Effector CD8-positive, alpha-beta T cell (primary cell): ENCODE measurements around the gene RETREG3.

Experiments used
- DNase-seq: peaks from one replicate; lab custom pipeline; 2025; lab: John Stamatoyannopoulos, UW

Gene RETREG3

DNA sequence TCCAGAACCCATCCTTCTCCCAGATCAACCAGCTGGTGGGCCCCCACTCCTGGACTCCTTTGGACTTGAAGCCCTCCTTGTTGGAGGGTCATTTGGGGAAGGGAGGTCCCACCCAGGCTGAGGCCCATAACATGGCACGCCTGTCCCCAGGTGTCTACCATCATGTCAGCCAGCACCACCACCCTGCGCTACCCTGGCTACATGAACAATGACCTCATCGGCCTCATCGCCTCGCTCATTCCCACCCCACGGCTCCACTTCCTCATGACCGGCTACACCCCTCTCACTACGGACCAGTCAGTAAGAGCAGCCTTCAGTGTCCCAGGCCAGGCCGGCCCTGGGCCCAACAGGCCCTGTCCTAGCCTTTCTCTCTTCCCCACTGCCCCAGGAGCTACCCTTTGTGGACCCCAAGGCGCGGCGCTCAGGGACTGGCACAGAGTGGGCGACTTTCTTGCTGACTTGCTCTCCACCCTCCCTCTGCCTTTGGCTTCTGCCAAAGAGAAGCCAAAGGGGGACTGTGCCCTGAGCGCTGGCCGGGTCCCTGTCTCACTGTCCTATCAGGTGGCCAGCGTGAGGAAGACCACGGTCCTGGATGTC is 4.6 kb upstream of the RETREG3 start:
- no peak for DNase-seq

DNA sequence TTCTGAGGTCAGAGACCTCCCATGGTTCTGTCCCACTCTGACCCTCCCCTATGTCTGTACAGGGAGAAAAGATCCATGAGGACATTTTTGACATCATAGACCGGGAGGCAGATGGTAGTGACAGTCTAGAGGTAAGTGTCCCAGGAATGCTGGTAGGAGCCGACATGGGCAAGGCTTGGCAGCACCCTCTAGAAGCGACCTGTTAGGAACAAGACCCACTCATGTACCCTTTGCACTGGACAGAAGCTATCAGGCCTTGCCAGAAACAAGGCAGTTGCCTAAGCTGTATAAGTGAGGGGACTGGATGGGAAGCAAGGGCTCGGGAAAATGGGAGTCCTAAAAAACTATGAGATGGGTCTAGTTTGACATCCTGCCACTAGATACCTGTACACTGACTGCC is 2.8 kb upstream of the RETREG3 start:
- DNase-seq, result no peak

DNA sequence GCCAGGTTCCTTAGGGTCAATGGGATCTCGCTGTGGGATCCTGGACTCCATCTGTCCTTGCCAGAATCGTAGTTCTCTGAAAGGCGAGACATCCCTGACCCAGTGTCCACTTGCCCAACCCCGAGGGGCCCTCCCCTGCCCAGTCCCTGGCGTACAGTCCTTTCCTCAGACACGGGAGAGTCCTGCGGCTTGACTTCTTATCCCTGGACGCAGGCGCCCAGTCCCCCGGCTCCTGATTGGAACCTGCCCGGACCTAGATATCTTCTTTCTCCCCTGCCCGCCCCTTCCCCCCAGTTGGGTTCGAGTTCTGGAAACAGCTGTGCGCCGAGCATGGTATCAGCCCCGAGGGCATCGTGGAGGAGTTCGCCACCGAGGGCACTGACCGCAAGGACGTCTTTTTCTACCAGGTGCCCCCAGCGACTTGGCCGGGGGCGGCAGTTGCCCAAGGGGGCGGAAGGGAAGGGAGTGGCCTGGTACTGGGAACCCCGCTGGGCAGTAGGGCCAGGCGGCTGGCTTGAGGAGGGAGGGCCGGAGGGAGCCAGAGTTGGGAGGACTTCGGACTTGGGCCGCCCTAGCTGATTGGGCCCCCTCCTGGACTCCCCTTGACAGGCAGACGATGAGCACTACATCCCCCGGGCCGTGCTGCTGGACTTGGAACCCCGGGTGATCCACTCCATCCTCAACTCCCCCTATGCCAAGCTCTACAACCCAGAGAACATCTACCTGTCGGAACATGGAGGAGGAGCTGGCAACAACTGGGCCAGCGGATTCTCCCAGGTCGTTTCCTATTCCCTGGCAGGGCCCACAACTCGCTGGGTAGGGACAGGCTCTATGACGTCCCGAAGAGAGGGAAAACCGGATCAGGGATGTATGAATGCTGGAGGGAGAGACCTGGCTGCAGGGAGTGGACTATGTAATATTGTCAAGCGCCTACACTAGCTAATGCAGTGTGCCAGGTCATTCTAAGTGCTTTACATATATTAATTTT is 934 bp upstream of the RETREG3 start:
- DNase-seq, result peak; percentile 6

DNA sequence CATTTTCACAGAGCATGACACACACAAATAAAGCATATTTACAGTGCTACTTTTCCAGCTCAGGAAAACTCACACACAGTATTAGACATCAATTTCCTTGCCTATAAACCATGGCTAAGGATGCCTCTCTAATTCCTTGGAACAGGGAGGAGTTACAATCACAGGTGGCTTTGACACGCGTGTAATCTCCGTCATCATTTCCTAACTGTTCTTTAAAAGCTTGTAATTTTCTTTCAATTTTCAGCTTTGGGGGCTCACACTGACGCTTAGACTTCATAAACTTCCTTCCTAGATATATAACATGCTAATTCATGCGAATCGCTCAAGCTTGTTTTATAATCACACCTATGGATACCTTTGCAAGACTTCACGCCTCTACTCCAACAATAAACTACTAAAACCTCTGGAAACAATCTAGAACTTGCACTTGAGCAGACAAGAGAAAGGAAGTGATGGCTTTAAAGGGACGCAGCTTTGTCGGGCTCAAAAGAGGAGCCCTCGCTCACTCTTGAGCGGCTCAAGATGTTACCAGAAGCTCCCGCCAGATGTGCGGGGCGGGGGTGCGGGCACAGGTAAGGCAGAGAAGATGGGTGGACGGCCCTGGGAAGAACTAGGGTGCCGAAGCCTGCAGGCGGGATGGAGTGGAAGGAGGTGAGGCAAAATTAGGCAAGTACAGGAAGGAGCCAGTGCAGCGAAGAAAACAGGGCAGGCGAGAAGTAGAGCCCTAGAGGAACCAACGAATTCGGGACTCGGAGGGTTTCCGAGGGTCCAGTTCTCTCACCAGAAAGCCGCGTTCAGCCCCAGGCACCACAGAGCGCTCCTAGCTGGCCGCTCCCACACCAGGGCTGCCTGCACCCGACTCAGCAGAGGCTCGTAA is 631 bp downstream of the RETREG3 start:
- DNase-seq, result no peak

DNA sequence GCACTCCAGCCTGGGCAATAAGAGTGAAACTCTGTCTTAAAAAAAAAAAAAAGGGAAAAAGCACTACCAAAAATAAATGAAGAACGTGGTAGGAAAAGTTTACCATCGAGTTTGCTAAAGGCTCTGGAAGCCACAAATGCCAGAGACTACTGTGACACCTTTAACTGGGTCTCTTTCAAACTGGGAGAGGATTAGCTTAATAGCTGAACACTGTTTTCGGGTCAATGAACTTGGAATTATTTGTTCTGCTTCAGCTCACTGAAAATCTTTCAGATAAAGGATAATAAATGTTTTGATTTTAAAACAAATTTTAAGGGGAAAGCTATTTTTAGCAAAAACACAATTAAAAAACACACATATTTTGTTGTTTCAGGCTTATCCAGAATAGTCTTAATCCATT is 1.4 kb downstream of the RETREG3 start:
- DNase-seq, result no peak

DNA sequence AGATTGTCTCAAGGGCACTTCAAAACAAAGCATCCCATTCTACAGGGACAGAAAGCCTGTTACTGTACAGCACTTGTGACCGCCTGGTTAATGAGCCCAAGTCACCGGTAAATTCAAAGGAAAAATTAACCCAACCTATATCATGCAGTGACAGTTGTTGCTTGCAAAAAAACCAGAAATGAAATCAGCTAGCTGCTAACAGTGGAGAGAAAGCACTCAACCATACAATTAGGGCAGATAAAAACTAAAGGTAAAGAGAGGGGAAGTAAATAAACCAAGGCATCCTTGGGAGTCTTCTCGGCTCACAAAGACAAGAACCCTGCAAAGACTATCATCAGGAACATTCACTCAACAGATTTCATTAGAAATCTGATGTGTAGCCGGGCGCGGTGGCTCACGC is 5.9 kb downstream of the RETREG3 start:
- DNase-seq, result no peak

DNA sequence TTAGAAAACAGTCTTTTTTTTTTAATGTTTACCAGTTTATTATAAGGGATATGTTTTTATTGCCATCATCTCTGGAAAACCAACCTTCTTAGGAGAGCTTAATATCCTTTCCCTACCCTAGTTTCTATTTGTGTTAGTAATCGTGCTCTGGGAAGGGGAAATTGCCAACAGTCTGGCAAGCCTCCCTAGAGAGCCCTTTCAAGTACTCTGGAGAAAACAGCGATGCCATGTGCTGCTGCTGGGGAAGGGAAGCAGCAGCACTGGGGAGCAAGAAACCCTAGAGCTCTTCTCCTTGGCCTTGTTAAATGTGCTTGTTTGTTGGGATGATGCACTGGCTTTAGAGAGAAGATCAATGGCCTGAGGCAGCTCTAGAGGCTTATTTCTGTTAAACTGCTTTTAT is 10.3 kb downstream of the RETREG3 start:
- DNase-seq, result no peak

DNA sequence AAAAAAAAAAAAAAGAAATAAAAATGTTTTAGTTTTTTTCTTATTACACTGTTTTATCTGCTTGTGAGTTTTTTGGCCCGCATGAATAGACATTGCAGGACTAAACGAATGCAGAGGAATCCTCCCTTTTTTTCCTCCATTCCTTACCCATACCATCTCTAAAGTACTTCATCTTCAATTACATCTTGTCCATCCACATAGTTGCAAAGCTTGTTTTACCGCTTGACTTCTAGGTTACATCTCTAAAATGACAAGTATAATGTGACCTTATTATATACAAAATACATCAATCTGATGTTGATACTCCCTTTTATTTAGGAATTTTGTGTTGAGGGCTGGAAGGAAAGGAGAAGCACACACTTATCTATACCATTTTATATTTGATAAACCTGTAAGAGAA is 12.8 kb downstream of the RETREG3 start:
- DNase-seq, result no peak

DNA sequence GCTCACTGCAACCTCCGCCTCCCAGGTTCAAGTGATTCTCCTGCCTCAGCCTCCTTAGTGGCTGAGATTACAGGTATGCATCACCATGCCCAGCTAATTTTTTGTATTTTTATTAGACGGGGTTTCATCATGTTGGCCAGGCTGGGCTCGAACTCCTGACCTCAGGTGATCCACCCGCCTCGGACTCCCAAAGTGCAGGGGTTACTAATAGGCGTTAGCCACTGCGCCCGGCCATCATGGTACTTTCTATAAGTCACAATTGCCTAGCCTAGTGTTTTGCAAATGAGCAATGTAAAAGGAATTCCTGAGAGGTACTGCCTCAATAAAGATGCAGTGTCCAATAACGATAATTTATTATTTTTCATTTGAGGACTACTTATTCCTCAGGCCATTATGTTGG is 17.8 kb downstream of the RETREG3 start:
- DNase-seq, result no peak

DNA sequence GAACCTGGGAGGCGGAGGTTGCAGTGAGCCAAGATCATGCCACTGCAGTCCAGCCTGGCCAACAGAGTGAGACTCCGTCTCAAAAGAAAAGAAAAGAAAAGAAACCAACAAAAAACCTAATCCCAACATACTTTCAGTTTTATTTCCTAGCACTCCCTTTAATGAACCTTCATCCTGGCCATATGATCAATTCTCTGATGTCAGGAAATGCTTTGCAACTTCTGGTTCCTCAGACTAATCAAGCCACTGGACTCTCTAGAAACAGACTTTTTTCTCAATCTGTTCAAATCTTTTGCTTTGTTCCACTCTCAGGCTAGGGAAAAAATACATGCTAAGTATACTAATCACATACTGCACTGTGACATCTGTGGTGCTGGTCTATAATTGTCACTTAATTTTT is 18.3 kb downstream of the RETREG3 start:
- no peak for DNase-seq

DNA sequence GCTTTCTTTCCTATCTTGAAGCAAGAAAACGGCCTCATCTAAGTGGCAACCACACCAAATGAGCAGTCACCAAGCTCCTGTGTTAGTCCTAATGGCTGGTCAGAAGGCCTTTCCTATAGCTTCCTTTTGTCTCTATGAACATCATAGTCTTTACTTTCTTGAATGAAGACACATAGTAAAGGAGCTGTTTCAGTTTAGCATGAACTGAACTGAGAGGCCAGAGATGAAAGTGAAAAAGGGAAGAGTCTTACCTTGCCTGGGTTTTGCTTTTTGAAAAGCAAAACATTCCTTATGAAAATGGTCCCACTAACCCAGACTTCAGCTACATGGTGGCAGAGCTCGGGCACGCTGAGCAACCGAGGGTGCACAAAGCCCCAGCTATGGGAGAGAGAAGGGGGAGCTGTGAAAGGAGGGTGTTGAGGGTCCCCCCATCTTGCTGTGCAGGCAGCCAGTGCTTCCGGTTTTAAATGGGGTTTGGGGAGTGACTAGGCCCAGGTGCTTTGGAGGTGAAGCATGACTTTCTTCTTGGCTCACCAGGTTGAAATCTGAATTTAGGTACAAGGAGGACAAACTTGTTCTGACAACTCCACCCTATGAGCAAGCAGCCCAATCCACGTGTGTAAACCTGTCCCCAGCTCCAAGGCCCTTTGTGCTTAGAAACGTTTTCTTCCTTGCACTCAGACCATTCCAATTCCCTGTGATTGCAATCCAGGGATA is 22.5 kb downstream of the RETREG3 start:
- no peak for DNase-seq

DNA sequence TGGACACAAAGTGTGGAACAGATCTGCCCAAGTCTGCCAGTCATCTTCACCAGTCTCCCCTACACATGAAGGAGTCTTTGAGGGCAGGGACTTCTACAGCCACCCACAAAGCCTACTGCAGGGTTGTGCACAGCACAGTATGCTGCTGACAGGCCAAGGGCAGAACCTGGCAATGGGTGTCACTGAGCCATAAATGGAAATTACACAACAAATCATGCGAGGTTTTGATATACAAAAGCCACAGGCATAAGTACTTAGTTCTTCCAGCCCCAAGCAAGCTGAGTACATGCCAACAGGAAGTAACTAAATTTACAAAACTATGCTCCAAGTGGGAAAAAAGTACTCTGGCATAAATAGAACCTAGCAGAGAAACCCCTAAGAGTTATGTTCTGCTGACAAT is 23.8 kb downstream of the RETREG3 start:
- no peak for DNase-seq

DNA sequence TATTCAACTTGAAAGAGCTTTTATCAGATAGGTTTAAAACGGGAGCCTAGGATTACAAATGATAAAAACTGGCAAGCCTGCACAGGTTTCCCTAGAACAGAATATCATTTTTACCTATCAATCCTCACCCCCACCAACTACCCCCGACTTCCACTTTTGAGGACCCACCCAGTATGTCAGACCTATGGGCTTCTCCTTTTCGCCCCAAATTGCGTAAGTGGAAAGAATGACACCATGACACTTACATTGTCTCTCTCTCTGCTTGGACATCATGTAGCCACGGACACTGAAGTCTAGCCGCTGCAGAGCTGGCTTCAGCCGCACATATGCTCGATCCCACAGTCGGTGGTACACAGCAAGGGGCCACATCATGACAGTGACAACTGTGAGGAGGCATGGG is 24.3 kb downstream of the RETREG3 start:
- DNase-seq, result no peak

DNA sequence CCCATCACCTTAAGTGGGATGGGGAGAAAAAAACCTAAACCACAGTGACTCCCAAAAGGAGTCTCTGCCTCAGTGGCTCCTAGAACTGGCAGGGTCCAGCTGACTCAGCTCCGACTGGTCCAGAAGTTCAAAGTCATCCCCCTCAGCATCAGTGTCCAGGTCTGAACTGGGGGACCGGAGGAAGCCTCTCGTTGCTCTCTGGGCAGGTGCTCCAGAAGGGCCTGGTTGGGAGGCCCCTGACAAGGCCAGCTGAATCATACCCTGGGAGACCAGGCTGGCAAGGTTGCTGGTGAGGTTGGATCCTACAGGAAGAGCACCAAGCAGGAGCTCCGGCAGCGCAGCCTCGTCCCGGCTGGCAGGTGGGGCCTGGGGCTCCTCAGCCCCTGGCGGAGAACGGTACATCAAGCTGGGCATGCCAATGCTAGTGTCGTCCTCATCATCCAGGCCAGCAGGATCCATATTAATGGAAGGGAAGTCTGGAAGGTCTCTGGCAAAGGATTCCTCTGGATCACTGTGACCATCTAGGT is 27.4 kb downstream of the RETREG3 start:
- DNase-seq, result no peak

DNA sequence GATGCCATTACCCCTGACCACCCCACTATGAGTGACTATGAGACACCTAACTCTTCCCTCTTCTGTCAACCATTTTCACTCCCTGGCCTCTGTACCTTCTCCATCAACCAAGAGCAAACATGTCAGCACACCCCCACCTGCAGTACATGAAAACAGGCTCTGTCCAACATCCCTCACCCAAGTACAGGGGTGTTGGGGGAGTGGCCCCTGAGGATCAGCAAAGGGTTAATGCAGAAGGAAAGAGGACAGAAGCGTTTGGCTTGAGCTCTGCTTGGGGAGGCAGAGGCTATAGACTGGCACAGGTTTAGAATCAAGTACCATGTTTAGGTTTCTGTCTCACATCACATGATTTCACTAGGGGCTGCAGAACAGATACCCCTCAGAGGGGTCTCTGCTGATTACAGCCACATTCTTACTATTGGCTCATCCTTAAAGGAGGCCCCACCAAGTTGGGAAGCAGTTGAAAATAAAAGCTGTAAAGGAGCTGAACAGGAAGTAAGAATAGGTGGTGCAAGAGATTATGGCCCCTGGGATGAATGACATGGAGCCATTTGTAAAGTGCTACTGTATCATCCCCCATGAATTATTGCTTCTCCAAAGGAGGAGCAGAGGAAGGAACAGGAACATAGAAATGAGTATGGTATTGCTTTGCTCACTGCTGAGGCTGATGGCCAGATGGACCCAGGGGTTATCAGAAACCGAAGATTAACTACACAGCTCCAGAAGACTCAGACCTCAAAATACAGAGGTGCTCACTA is 29.2 kb downstream of the RETREG3 start:
- no peak for DNase-seq

DNA sequence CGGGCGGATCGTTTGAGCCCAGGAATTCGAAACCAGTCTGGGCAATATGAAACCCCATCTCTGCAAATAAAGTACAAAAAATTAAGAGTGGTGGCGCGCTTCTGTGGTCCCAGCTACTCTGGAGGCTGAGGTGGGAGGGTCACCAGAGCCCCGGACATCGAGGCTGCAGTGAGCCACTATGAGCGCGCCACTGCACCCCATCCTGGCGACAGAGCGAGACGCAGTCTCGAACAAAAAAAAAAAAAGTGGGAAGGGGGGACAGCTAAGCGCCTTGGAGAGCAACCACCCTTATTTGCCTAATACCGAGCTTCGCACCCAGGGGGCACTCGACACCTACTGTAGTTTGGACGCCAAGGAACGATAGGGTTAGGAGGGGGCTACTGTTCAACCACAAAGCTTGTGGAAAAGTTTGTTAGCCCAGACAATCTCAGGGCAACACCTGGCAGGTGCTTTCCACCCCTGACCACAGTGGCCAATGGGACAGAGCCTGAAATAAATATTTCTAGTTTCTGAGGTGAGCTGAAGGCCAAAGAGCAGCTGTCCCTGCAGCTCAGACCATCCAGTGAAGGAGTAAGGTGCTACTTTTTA is 30.8 kb downstream of the RETREG3 start:
- DNase-seq, result peak; percentile 55

DNA sequence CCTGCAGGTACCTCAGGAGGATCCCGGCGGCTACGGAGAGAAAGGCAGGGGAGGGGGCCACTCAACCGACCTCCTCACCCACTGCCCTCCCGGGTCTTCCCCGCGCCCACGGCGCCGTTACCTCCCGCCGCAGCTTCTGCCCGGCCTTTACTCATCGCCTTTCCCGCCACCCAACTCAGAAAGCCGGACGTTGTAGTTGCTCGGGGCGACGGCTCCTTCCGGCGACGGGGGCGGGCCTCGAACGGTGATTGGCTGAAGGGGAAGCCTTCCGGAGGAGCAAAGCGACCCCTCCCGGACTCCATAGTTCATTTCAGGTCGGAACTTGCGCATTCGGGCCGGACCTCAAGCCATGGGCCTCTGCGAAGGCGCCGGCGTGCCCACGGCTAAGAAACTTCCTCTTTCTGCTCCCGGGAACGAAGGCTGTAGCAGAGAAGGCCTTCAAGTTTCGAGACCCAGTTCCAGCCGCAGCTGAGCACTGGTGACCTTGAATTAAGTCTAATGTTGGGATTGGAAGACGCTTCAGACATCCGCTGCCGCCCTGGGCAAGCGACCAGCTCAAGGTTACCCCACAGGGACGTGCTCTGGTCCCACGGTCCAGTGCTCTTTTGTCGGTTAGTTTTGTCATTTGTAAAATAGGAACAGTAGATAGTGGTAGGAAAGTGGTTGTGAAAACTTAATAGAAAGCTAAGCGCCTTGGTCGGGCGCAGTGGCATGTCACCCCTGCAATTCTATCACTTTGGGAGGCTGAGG is 31.5 kb downstream of the RETREG3 start, which contains the start of gene PSMC3IP:
TSS of gene PSMC3IP (minus strand) at position 198 of the 750 bp plus-strand sequence. CDS start at position 155, 43 bp downstream.
- DNase-seq, result peak; percentile 83

DNA sequence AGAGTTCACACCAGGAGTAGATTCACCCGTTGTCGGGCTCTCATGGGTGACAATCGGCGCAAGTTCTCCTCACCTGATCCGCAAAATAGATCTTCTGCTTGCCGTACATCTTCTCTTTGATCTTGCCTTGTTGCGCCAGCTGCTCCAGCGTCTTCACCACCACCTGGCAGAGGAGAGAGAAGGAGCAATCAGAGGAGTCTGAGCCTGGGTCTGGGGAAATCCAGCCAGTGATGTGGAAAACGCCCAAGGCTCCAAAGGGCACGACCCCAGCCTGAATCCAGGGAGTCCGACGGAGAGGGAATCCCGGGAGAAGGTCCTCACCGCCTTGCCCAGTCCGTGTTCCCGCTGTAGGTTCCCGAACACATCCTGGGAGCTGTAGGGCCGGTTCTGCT is 32.0 kb downstream of the RETREG3 start:
- no peak for DNase-seq

DNA sequence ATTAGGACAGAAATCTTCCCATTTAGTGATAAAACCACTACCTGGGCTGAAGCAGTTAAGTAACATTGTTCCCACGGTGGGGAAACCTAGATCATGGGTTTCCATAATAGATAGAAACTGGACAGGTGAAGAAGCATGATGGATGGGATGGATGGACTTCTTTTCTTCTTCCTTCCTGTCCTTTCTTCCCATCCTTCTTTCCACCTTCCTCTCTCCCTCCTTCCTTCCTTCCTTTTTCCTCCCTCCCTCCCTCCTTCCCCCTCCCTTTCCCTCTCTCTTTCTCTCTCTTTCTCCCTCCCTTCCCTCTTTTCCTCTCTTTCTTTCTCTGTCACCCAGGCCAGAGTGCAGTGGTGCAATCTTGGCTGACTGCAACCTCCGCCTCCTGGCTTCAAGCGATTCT is 34.7 kb downstream of the RETREG3 start:
- DNase-seq, result no peak

DNA sequence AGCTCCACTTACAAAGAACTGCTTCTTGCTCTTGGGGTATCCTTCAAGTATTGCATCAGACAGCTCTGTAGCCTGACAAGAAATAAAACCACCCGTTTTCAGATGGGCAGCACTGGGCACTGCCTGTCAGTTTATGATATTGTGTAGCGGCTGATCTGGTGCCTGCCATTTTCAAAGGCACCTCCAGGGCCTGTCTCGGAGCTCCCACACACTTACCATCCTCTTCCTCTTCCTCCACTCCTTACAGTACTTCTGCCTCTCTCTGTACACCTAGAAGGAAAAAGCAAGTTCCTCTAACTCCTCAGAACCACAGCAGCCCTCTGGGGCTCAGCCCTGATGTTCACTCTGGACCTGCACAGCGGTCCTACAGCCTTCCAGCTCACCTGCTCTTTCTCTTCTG is 36.1 kb downstream of the RETREG3 start:
- DNase-seq, result no peak
